ELR (cell line): ENCODE results near the gene RASGEF1C.
A peak's percentile ranks its signal among the peaks of the same experiment; 100 is the strongest.
"Not testable (repeated sequence)": the region's sequence is repeated elsewhere in the genome, so short reads cannot be mapped to it uniquely, and the experiment has no call there.

Source experiments
- DNase-seq: peaks from one replicate; pipeline ENCODE4 v3.0.0-alpha.2; 2015; ENCODE audit warnings: low read depth

The RASGEF1C gene

DNA sequence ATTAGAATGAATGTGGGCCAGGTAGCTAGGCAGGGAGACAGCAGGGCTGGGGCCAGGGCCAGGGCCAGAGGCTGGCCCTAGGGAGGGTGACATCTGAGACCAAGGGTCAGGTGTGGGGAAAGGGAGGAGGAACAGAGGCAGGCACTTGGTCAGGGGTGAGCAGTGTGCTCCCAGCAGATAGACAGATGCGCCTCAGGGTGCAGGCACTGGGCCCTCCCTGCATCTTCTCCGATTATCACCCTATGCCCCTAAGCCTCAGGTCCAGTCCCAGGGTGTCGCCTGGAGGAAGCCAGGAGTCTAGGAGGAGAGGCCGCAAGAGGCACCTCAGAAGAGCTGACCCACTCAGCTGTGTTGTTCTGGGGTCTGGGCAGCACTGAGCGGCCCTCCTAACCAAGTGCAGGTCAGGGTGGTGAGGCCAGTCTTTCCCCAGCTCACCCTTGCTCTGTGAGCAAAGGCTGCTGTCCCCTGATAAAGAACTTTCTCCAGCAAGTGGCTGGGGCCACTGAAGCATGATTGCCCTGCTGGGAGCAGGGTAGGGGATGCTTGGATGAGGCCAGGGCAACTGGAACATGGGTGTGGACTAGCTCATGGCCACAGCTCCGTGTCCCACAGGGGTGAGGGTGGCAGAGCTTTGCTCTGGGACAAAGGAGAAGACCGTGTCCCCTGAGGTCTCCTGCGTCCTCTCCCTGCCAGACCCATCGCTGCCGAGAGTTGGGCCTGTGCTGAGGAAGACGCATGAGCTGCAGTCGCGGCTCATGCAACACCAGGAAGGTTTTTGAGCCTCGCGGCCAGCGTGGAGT lies 2.1 kb upstream of the RASGEF1C start:
- no peak for DNase-seq

GRCh38 chr5:180210077-180210476 lies 1.1 kb upstream of the RASGEF1C start:
- not testable (repeated sequence) for DNase-seq

- DNase-seq, result no peak
Observed at GRCh38 chr5:180208435-180209081, 453 bp downstream of the RASGEF1C start.

DNA sequence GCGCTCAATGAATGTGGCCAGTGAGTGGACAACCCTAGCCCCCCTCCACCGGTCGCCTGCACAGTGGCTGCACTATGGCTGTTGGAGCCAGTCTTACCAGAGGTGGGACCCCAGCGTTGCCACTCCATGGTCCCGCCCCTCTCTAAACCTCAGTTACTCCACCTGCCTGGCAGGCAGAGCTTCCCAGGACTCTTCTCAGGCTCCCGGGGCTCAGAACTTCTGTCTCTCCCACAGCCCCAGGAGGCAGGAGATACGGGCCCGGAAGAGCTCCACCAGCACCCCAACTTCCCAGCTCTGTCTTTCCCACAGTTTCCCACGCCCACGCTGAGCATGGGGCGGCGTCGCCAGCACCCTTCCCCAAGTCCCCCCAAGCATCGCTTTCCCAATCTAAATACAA lies 975 bp downstream of the RASGEF1C start:
- DNase-seq, result no peak

GRCh38 chr5:180207593-180207992 lies 1.4 kb downstream of the RASGEF1C start:
- no peak for DNase-seq

DNA sequence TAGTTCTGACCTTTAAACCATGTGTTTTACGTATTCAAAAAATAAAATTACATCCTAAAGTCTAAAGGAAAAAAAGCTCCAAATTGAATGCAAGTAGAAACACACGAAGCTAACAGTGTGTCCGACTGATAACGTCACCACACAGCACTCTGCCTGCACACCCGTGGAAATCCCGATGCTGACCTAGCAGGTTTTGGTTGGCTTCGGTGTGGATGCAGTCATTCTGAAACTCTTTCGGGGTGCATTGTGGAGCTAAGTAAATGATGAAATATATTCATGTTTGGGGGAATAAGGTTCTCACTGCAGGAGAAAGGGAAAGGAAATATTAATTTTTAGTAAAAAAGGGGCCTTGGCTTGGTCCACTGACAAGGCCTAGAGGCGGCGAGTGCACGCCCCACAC lies 2.0 kb downstream of the RASGEF1C start:
- DNase-seq, result no peak

DNA sequence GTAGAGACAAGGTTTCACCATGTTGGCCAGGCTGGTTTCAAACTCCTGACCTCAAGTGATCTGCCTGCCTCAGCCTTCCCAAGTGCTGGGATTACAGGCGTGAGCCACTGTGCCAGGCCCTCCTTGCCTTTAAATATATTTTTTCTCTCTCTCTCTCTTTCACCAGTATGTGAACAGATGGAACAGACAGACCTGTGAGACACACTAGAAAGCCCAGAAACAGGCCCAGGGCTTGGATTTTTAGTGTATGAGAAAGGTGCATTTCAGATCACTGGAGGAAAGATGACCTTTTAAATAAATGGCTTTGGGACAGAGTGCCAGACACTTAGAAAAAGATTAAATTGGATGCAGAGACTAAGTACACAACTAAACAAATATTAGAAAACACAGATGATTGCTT lies 3.1 kb downstream of the RASGEF1C start:
- no peak for DNase-seq

GRCh38 chr5:180204276-180204819 lies 4.7 kb downstream of the RASGEF1C start:
- no peak for DNase-seq

- DNase-seq, result no peak
Observed at GRCh38 chr5:180202939-180203573, 6.0 kb downstream of the RASGEF1C start.

DNA sequence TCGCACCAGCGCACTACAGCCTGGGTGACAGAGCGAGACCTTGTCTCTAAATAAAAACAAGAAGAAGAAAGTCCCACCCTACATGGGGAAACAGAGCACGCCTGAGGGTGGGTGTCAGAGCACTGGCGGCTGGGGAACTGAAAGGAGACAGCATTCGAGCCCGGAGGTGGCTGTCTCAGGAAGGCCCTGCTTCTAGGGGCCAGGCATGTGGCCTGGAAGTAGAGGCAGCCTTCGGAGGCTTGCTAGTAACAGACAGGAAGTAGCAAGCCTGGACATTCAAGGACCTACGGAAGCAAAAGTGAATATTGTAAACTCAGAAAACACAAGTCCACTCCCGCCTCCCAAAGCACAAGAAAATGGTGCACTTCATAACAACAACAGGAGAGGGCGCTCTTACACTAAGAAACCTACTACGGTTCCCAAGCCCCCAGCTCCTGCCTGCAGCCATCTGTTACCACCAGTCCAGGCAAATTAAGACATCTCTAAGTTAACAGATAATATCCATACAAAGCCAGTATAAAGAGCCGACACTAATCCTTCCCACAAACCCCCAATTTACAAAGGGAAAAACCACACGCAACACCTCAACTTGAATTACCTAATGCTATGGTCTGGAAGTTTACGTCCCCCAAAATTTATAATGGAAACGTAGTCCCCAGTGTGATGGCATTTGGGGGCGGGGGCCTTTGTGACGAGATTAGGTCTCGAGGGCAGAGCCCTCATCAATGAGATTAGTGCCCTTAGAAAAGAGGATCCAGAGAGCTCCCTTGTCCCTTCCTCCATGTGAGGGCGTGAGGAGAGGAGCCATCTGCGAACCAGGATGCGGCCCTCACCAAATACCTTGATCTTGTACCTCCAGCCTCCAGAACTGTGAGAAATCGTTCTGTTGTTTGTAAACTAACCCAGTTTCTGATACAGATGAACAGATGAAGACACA lies 7.7 kb downstream of the RASGEF1C start:
- peak; percentile 34 for DNase-seq

DNA sequence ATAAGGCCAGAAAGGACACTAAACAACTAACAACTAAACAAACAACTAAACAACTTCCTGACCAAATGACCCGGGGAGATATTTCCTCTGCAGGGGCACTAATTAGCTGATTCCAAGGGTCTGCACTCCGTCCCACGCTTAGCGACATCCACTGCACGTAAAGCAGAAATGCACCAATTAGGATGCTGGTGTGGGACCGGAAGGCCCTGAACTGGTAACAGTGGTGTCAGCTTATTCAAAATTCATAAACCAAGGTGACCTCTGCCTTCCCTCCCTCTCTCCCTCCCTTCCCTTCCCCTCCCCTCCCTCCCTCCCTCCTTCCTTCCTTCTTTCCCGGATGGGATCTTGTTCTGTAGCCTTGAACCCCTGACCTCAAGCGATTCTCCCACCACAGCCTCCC lies 9.6 kb downstream of the RASGEF1C start:
- DNase-seq, result no peak

GRCh38 chr5:180198208-180198607 lies 10.8 kb downstream of the RASGEF1C start:
- no peak for DNase-seq

DNA sequence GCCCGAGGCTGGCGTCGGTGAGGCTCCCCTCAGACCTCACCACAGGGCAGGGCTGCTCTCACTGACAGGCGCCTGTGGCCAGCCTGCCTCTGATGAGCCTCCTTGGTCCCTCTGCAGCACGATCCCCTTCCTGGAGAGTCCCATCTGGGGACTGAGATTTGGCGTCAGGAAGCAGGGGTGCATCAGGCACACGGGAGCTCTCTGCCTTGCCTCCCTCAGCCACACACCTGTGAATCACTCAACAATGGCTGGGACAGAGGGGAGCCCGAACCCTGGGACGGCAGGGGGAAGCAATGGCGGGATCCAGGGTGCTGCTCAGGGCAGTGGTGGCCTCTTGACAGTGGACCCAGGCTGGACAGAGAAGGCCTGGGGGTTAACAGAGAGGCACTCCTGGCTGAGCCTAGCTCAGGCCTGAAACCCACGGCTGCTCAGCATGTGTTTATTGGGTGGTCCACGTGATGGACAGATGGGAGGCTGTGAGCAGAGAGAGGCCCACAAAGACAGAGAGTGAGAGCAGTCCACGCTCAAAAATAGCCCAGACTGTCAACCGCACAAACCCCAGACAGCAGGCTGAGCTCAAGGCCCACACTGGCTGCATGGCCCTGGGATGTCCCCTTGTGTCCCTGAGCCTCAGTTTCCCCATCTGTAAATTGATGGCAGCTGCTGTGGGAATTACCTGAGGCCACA lies 11.9 kb downstream of the RASGEF1C start:
- DNase-seq, result no peak

DNA sequence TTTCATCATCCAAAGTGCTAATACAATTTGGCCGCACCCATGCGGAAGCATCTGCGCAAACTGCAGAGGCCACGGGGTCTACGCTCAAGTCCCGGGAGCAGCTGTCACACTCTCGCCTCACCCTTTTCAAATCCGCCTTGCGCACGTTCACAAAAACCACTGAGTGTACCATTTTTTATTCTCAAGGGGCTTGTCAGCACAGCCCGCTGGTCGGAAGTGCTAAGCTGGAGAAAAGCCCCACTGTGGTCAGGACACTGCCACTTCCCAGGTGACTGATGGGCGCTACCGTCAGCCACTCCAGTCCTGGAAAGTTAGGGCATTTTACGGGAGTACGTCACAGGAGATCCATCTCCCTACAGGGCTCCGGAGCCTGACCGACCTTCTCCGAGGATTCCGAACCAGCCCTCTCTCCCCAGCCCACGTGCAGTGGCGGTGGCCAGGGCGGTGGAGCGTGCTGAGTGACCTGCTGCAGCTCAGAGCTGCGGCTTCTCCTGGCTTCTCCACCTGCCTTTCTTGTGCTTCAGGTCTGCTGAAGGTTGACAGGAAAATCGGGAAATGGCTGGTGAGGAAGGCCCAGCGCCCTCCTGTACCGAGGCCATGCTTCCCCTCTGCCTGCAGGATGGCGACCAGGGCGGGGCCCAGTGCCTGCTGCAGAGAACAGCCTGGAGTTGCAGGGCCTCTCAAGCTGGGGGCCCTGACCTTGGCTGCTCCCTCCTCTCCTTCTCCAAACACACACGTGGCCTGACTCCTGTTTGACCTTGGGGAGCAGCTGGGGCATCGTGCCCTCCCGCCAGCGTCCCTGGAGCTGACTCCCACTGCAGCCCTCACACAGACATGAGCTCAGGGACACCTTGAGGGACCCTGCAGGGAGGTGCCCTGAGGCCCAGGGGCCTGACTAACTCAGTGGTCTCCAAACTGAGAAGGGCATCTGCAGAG lies 14.3 kb downstream of the RASGEF1C start:
- no peak for DNase-seq

- no peak for DNase-seq
Observed at GRCh38 chr5:180193749-180194375, 15.1 kb downstream of the RASGEF1C start.

DNA sequence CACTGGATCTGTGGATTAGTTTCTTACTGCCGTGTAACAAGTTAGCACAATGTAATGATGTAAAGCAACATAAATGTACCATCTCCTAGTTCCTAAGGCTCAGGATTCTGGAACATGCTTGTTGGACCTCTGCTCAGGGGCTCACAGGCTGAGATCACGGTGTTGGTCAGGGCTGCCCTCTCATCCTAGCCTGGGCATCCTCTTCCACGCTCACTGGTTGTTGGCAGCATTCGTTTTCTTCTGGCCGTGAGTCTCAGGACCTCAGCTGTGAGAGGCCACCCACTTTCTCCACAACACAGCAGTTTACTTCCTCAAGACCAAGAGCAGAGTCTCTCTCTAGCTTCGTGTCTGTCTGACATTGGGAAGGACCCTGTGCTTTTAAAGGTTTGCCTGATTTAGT lies 17.3 kb downstream of the RASGEF1C start:
- no peak for DNase-seq

DNA sequence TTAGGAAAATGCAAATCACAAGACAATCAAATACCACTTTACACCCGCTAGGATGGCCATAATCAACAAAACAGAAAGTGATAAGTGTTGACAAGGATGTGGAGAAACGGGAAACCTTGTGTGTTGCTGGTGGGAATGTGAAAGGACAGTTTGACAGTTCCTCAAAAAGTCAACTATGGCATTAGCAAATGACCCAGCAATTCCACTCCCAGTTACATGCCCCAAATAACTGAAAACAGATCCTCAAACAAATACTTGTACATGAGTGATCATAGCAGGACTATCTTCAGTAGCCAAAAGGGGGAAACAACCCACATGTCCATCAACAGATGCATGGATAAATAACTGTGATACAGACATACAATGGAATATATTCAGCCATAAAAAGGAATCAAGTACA lies 21.2 kb downstream of the RASGEF1C start:
- DNase-seq, result no peak

- no peak for DNase-seq
Observed at GRCh38 chr5:180180846-180181245, 28.2 kb downstream of the RASGEF1C start.

DNA sequence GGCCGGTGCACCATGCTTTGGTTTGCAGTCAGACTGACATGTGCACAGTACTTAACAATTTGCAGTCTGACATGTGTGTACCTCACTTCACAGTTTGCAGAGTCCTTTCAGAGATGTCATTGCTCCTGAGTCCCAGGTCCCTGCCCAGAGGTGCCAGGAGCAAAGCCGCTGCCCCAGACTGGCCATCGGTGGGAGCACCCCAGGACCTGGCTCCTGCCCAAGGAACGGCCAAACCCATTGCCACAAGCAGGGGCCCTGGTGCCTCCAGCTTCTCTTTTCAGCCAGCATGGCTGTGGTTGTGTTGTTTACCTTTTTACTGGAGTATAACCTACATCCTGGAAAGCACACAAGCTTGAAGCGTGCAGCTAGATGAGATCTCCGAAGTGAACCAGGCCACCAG lies 28.6 kb downstream of the RASGEF1C start:
- no peak for DNase-seq
